HL-60 (cell line): ENCODE results near the gene ZNF28.
"Not testable (repeated sequence)": the region's sequence is repeated elsewhere in the genome, so short reads cannot be mapped to it uniquely, and the experiment has no call there.

Experiments used
- CTCF ChIP-seq: IDR thresholded peaks from one replicate; pipeline ENCODE4 v1.5.1; 2011; ENCODE audit warnings: low read length, control low read depth, inconsistent platforms; ENCODE audit not compliant: insufficient read depth
- GABPA ChIP-seq: IDR thresholded peaks from 2 replicates; pipeline ENCODE4 v1.6.1; 2012; ENCODE audit warnings: low read depth
- POLR2AphosphoS5 ChIP-seq: IDR thresholded peaks from 2 replicates; pipeline ENCODE4 v1.6.1; 2012; ENCODE audit warnings: low read depth
- REST ChIP-seq: IDR thresholded peaks from 2 replicates; pipeline ENCODE4 v1.6.1; 2012; ENCODE audit warnings: low read depth; ENCODE audit not compliant: insufficient replicate concordance
- SPI1 ChIP-seq: IDR thresholded peaks from 2 replicates; pipeline ENCODE4 v1.6.1; 2012; ENCODE audit warnings: low read depth, mild to moderate bottlenecking, borderline replicate concordance

- not testable (repeated sequence) for TF ChIP-seq REST, CTCF, GABPA, SPI1, POLR2AphosphoS5
These were observed 8.4 kb upstream of the ZNF28 start for GRCh38 chr19:52829866-52830265.
